Neural cell (in vitro differentiated cells): ENCODE measurements around the gene ZNF157. TPM values are rescaled to one million over a fixed set of nuclear protein-coding genes. Genes with fewer than 3 reads are reported as not detected.

Source experiments
- H2AFZ ChIP-seq: fragments of 200-600, 300-800 bp; sonication (generic), shearing (Covaris generic); 2 replicates; pipeline ENCODE4 v1.6.0; 2014; ENCODE audit warnings: low read depth, mild to moderate bottlenecking, antibody characterized with exemption, low read length, moderate library complexity
- H3F3A ChIP-seq: fragments of 200-600 bp; shearing (Covaris generic); 2 replicates; pipeline ENCODE4 v1.6.1; 2016; ENCODE audit warnings: mild to moderate bottlenecking, moderate library complexity, mixed read lengths, antibody characterized with exemption, low read length; ENCODE audit not compliant: insufficient read depth, poor library complexity, severe bottlenecking
- H3K27ac ChIP-seq: fragments of 200-600, 300-800 bp; sonication (generic), shearing (Covaris generic); 2 replicates; pipeline ENCODE4 v1.5.1; 2014; ENCODE audit warnings: mild to moderate bottlenecking, low read length, moderate library complexity
- H3K27me3 ChIP-seq: fragments of 300-800, 200-600 bp; sonication (generic), shearing (Covaris generic); 2 replicates; pipeline ENCODE4 v1.6.0; 2014; ENCODE audit warnings: mild to moderate bottlenecking, low read depth, low read length, moderate library complexity; ENCODE audit not compliant: insufficient read depth
- H3K36me3 ChIP-seq: fragments of 300-800, 200-600 bp; sonication (generic), shearing (Covaris generic); 2 replicates; pipeline ENCODE4 v1.5.1; 2014; ENCODE audit warnings: mild to moderate bottlenecking, antibody characterized with exemption, low read length, moderate library complexity; ENCODE audit not compliant: insufficient read depth
- H3K4me2 ChIP-seq: fragments of 300-800, 200-600 bp; sonication (generic), shearing (Covaris generic); 2 replicates; pipeline ENCODE4 v1.6.0; 2014; ENCODE audit warnings: mild to moderate bottlenecking, low read length
- H3K4me3 ChIP-seq: fragments of 300-800, 200-600 bp; sonication (generic), shearing (Covaris generic); 2 replicates; pipeline ENCODE4 v1.5.1; 2014; ENCODE audit warnings: mild to moderate bottlenecking, low read length, moderate library complexity
- H3K79me2 ChIP-seq: fragments of 200-600 bp; shearing (Covaris generic); replicated peaks from 2 replicates; pipeline ENCODE4 v1.6.0; 2014; ENCODE audit warnings: mild to moderate bottlenecking, low read length, moderate library complexity; ENCODE audit not compliant: insufficient read depth
- H3K9ac ChIP-seq: fragments of 300-800, 200-600 bp; sonication (generic), shearing (Covaris generic); 2 replicates; pipeline ENCODE4 v1.6.1; 2016; ENCODE audit warnings: mild to moderate bottlenecking, low read length, mixed read lengths
- H3K9me2 ChIP-seq: fragments of 200-600 bp; shearing (Covaris generic); 2 replicates; pipeline ENCODE4 v1.6.1; 2016; ENCODE audit warnings: mild to moderate bottlenecking, low read length, mixed read lengths; ENCODE audit not compliant: insufficient read depth
- H3K9me3 ChIP-seq: fragments of 200-600, 300-800 bp; sonication (generic), shearing (Covaris generic); 2 replicates; pipeline ENCODE4 v1.6.1; 2016; ENCODE audit warnings: mild to moderate bottlenecking, mixed run types, low read length, moderate library complexity, mixed read lengths
- H4K20me1 ChIP-seq: fragments of 200-600 bp; shearing (Covaris generic); 2 replicates; pipeline ENCODE4 v1.6.1; 2016; ENCODE audit warnings: mild to moderate bottlenecking, mixed run types; ENCODE audit not compliant: insufficient read depth
- CTCF ChIP-seq: fragments of 450-650 bp; IDR thresholded peaks from 2 replicates; pipeline ENCODE4 v1.5.1; 2014; ENCODE audit warnings: antibody characterized with exemption, mild to moderate bottlenecking, moderate library complexity; ENCODE audit not compliant: poor library complexity, severe bottlenecking
- EP300 ChIP-seq: fragments of 450-650 bp; conservative IDR thresholded peaks from 2 replicates; pipeline ENCODE4 v1.6.1; 2014; ENCODE audit warnings: antibody characterized with exemption, mild to moderate bottlenecking, moderate library complexity; ENCODE audit not compliant: poor library complexity, severe bottlenecking
- EZH2 ChIP-seq: fragments of 200-600, 300-800 bp; shearing (Covaris generic), sonication (generic); IDR thresholded peaks from 2 replicates; pipeline ENCODE4 v1.6.1; 2014; ENCODE audit warnings: antibody characterized with exemption, low read length, borderline replicate concordance, mild to moderate bottlenecking; ENCODE audit not compliant: insufficient read depth, poor library complexity, severe bottlenecking
- MXI1 ChIP-seq: fragments of 450-650 bp; conservative IDR thresholded peaks from 2 replicates; pipeline ENCODE4 v1.6.1; 2014; ENCODE audit warnings: antibody characterized with exemption, mild to moderate bottlenecking; ENCODE audit not compliant: poor library complexity, severe bottlenecking
- POLR2AphosphoS5 ChIP-seq: IDR thresholded peaks from 2 replicates; pipeline ENCODE4 v1.6.1; 2012
- RAD21 ChIP-seq: fragments of 450-650 bp; conservative IDR thresholded peaks from 2 replicates; pipeline ENCODE4 v1.6.1; 2014; ENCODE audit warnings: antibody characterized with exemption, mild to moderate bottlenecking, moderate library complexity
- REST ChIP-seq: IDR thresholded peaks from 2 replicates; pipeline ENCODE4 v1.6.1; 2012; ENCODE audit warnings: borderline replicate concordance
- SMC3 ChIP-seq: fragments of 450-650 bp; conservative IDR thresholded peaks from 2 replicates; pipeline ENCODE4 v1.6.1; 2014; ENCODE audit warnings: antibody characterized with exemption, mild to moderate bottlenecking, moderate library complexity; ENCODE audit not compliant: poor library complexity
- TAF1 ChIP-seq: IDR thresholded peaks from 2 replicates; pipeline ENCODE4 v1.6.1; 2012; ENCODE audit warnings: low read depth
- polyA plus RNA-seq: library from polyadenylated mRNA; depleted of rRNA; stranded (reverse); fragments of >200 nt; gene quantifications from 2 replicates; pipeline ENCODE4 v1.2.3, GENCODE V29; 2014

ZNF157 gene
- polyA plus RNA-seq, 1 donor from 2014 or later = 3.5 TPM

GRCh38 chrX:47420265-47420664 is 49.9 kb downstream of the ZNF157 start:
- Histone ChIP-seq H4K20me1 (no peaks in the 10 kb centered on the region), H3K36me3 (no peaks in the 10 kb centered on the region), H3K79me2 (no peaks in the 10 kb centered on the region), H2AFZ (no peak overlapping the region), H3K9ac (no peak overlapping the region), H3F3A (no peaks in the 10 kb centered on the region), H3K27me3 (no peaks in the 10 kb centered on the region), H3K4me2 (no peak overlapping the region), H3K9me3 (no peaks in the 10 kb centered on the region), H3K27ac (no peak overlapping the region), H3K4me3 (no peak overlapping the region), H3K9me2 (no peaks in the 10 kb centered on the region)
- TF ChIP-seq REST = no peak
- no peak for TF ChIP-seq CTCF
- no peak for TF ChIP-seq TAF1
- TF ChIP-seq RAD21 = no peak

- Histone ChIP-seq H2AFZ (no peak overlapping the region), H3K79me2 (no peaks in the 10 kb centered on the region), H3K9me2 (no peaks in the 10 kb centered on the region), H3K9ac (no peak overlapping the region), H3K36me3 (no peaks in the 10 kb centered on the region), H4K20me1 (no peaks in the 10 kb centered on the region), H3K4me3 (no peak overlapping the region), H3K27ac (no peak overlapping the region), H3K27me3 (no peaks in the 10 kb centered on the region), H3K4me2 (no peak overlapping the region), H3F3A (no peaks in the 10 kb centered on the region), H3K9me3 (no peaks in the 10 kb centered on the region)
- no peak for TF ChIP-seq RAD21
- no peak for TF ChIP-seq TAF1
- TF ChIP-seq CTCF = no peak
- TF ChIP-seq SMC3 = no peak
- TF ChIP-seq EZH2 = no peak
- TF ChIP-seq POLR2AphosphoS5 = no peak
- no peak for TF ChIP-seq MXI1
- TF ChIP-seq REST = no peak
- no peak for TF ChIP-seq EP300
Measured at GRCh38 chrX:47420962-47421361, 50.6 kb downstream of the ZNF157 start.
